Islet of Langerhans (tissue), 1 donor: Measurements from ENCODE around the gene PCED1B.

ENCODE experiments used
- FAIRE-seq: peaks from one replicate; lab custom pipeline; 2011; peaks lifted over from hg19 to GRCh38; lab: Jason Lieb, UNC

The PCED1B gene

DNA sequence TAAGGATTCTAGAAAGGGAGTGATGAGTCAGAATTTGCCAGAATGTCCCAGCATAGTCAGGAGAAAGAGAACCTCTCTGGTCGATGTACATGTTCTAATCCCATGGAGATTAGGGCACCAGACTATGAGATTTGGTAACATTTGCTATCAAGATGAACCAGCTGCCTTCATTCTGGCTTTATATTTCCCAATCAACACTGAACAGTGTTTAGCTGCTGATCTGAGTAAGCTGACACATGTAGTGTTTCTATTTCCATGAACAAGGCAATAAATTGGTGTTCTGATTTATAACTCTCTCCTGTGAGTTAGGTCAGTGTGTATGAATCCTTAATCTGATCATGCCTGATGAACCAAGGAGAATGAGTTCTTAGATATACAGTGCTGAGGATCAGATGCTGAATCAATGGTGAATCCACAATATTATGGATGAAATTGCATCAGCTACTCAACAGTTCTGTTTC, 158.4 kb downstream of the PCED1B start:
- no peak for FAIRE-seq

DNA sequence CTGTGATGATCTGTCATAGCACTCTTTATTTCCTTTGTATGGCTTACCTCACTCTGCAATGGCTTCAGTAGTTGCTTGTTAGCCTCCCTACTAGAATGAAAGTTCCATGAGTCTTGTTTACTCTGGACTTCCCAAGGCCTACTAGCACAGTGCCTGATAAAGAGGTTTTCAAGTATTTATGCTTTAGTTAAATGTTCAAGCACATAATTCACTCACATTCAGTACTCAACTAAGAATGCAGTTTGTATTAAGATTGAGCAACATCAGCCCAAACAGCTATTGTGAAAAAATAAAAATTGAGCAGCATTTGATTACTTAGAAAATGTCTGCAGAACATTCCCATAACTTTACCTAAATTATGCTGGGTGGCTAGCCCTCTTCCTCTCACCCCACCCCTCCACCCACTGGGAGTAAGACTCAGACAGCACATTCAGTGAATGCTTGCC, 159.3 kb downstream of the PCED1B start:
- FAIRE-seq = no peak

DNA sequence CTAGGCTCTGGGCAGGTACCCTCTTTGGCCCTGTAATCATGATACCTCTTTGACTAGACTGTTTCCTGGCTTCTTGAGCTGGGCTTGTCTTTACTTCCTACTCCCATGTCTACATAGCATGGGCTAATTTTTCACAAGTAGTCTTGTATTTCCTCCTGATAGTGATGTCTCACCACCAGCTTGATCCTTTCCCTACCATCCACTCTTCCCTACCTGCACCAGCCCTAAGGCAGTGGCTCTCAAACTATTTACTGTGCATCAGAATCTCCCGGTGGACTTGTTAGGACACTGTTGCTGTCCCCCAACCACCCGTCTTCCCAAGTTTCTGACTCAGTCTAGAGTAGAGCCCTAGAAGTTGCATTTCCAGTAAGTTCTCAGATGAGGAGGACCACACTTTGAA, 163.0 kb downstream of the PCED1B start:
- no peak for FAIRE-seq

DNA sequence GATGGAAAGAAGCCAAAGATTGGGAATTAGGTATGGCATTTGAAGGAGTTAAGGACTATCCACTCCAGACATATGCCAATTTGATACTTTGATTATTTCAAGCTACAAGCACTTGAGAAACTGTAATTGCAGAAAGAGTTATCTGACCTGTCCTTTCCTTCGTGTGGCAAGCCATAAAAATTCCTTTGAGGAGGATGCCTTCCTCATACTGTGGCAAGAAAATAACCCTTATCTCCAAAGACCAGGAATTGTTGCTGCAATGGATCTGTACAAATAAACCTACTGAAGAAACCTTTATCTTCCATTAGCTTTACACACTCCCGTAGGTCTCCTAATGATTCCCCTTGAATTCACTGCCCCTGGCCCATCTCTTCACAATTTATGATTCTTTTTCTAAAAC, 165.4 kb downstream of the PCED1B start:
- FAIRE-seq = no peak

DNA sequence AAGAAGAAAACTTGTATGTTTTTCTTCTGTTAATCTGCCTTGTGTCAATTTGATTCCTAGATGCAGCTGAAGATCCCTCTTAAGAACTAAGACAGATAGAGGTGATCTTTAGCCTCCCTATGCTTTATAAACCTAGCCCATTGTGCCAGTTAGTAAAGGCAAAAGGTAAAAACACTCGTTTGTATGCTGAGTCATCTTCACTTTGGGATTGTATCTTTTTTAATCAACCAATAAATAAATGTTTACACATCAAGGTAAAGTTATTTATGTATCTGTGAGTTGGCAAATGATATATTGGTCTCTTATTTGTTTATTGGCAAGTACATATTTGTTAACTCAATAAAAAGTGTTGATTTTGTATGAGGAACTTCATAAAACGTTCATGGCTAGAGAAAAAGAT, 166.2 kb downstream of the PCED1B start:
- no peak for FAIRE-seq

DNA sequence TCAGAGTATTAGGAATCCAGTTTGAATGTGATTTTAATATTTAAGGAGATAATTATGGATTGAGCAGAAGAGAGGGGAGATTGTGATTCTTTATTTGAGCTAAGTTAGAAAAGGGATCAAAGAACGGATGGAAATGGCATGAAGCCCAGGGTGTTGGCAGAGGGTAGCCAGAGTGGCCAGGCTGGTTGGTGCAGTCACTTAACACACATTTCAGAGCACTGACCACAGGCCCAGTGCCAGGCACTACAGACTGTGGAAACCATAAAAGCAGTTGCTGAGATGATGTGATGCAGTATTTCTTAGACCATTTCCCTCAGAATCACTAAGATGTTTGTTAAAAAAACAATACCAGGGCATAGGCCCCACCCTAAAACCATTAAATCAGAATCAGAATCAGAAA, 168.0 kb downstream of the PCED1B start:
- FAIRE-seq = no peak

DNA sequence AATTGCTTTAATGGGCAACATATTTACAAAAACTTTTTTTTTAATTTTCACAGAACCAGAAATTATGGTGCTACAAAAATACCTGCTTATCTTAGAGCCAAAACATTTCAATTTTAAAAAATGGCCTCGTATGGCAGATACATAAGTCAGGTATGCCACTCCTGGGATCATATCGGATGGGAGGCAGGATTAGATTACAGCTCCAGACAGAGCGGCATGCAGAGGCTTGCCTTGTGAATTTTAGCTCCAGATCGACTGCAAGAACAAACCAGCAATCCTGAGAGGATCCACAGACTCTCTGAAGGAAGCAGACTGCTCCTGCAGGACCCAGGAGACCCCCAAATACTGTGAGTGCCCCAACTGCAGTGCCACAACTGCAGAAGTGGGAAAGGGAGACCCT, 169.7 kb downstream of the PCED1B start:
- no peak for FAIRE-seq

DNA sequence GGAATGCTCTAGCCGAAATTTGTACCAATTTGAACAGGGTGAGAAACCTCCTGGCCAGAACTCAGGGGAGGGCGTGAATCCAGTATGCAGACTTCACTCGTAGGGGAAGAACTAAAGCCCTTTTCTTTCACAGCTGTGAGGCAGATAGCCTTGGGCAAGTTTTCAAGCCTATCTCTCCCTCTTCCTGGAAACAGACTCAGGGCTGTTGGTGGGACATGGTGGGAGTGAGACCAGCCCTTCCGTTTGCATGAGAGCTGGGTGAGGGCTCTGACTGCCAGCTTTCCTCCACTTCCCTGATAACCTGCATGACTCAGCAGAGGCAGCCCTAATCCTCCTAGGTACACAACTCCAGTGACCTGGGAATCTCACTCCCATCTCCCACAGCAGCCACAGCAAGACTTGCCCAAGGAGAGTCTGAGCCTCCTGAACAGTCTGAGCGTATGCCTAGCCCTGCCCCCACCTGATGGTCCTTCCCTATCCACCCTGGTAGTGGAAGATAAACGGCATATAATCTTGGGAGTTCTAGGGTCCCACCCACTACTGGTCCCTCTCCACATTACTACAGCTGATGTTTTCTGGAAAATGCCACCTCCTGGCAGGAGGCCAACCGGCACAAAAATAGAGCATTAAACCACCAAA, 170.4 kb downstream of the PCED1B start:
- FAIRE-seq = no peak

DNA sequence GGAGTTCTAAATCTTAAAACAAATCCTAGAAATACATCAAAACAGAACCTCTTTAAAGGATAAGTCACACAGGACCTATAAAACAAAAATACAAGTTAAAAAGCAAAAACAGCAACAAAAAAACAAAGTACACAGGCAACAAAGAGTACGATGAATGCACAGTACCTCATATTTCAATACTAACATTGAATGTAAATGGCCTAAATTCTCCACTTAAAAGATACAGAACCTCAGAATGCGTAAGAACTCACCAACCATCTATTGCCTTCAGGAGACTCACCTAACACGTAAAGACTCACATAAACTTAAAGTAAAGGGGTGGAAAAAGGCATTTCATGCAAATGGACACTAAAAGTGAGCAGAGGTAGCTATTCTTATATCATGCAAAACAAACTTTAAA, 172.5 kb downstream of the PCED1B start:
- no peak for FAIRE-seq

DNA sequence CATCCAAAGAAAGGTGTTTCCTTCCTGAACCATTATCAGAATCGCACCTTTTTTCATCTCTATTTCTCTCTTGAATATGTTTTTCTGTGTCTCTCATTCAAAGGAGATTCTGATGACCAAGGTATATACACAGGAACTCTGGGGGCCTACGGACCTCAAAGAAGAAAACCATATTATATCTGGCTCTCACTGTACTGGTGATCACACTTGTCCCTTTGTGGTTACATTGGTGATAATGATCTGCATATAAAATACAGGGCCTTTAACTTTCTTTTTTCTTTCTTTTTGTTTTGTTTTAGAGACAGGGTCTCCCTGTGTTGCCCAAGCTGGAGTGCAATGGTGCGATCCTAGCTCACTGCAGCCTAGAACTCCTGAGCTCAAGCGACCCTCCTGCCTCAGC, 185.5 kb downstream of the PCED1B start:
- FAIRE-seq = no peak

DNA sequence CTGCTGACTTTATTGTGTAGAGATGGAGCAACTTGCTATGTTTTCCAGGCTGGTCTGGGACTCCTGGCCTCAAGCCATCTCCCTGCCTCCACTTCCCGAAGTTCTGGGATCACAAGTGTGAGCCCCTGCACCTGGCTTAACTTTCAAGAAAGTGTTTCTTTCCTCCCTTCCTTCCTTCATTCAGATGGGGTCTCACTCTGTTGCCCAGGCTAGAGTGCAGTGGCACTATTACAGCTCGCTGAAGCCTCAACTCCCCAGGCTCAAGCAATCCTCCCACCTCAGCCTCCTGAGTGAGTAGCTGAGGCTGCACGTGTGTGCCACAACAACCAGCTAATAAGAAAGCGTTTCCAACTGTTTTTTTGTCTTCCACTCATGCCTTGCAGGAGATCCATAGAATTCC, 186.0 kb downstream of the PCED1B start:
- FAIRE-seq = no peak

DNA sequence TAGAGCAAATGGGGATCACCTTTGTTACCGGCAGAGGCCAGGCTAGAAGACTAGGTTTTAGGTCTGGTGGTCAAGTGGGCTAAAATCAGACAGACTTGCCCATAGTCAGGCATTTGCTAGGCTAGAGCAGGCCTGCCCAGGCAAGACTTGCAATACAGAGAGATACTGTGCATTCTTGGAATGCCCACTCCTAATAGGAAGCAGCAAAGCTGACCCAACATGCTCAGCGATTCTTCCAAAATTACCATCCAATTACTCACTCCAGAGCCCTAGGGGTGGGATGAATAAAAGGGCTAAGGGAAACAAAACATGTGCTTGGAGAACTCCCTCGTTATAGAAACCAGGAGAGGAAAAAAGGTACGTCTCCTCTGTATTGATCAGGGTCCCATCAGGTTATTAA, 188.2 kb downstream of the PCED1B start:
- FAIRE-seq = no peak

DNA sequence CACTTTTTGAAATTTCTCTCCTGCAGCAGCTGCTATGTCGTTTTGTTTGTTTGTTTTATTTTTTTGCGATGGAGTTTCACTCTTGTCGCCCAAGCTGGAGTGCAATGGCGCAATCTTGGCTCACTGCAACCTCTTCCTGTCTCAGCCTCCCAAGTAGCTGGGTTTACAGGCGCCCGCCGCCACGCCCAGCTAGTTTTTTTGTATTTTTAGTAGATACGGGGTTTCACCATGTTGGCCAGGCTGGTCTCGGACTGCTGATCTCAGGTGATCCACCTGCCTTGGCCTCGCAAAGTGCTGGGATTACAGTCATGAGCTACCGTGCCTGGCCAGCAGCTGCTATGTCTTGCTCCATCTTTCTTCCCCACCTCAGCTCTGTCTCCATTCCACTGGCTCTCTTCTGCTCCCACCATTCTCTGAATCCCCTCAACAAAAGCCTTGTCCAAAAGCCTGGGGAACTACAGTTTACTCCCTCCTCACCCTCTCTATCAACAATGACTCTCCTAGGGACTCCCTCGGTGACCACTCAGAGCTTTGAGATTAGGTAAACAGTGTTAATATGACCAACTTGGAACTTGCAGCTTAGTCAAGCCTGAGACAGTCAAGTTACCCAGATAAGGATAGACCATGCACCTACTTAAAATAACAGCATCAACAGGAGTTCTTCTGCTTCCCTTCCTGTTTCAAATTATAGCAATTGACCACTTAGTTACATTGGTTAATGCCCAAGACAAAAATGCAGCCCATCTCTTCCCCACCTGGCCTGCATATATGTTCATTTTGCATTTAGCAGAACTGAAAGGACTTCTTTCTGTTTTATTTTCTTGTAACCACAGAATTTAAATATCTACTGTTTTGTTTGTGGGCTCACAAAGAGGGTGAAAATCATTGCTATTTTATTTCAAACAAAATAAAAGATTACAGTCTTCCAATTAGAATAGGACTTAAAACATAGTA, 189.4 kb downstream of the PCED1B start:
- no peak for FAIRE-seq

DNA sequence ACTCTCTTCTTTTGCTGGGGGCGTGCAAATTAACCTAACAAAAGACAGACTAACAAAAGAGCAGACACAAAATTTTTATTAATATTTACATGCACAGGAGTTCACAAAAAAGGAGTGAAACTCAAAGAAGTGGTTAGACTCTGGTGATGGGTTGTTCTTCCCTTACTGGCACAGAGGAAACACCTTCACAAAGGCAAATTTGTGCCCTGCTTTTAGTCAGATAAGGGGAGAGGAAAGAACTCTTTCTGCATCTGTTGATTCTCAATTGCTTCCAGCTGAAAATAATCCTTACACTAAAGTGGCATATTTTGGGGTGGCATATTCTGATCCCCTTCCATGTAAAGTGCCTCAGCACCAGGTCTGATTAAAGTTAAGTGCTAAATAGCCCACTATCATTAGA, 190.5 kb downstream of the PCED1B start:
- FAIRE-seq = no peak

DNA sequence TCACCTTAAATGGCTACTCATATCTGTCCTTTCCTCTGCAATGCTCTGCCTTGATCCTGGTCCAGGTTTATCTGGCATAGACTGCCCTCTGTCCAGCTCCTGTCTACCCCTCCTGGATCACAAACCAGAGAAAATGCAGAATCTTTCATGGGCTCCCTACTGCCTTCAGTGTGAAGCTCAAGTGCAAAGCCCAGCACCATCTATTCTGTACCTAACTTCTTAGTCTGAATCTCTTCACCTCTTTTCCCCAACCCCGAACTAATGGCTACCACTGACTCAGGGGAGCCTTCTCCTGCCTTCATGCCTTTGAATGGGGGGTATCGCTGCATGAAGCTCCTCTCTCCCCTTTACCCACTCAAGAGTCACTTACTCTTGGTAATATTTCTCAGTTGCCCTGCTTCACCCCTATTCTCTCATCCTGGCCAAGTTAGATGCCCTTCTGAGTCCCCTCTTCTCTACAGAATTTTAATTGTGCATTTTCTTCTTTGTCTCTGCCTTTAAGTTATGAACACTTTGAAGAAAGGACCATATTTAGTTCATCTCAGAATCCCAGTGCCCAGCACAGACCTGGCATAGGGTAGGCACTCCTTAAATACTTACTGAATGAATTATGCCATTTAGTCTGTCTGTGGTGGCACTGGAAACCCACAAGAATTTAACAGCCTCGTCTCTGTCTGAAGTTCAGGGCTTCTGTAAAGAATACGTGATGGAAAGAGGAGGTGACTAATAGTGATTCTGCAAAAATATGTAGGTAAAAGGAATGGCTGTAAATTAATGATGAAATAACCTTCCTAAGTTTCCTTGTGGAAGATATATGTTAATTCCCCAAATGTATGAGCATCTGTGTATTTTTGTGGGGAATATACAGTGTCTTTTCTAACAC, 191.6 kb downstream of the PCED1B start:
- no peak for FAIRE-seq

DNA sequence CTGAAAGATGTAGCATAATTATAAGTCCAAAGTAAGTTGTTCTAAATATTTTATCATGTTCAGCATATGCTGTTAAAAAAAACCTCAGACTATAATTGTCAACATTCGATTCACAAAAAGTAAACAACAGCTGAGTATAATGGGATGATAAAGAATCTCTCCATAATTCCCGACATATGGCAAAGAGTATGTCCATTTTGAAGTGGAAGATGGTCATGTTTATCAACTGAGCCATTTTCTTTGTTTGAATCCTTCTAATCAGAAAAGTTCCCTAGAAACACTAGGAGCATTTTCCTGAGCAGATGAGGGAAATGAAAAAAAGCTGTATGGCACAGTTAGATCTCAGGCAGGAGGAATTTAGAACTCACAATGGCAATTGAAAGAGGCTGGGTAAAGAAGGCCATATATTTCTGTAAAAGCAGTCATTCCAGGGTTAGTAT, 192.4 kb downstream of the PCED1B start:
- FAIRE-seq = no peak

DNA sequence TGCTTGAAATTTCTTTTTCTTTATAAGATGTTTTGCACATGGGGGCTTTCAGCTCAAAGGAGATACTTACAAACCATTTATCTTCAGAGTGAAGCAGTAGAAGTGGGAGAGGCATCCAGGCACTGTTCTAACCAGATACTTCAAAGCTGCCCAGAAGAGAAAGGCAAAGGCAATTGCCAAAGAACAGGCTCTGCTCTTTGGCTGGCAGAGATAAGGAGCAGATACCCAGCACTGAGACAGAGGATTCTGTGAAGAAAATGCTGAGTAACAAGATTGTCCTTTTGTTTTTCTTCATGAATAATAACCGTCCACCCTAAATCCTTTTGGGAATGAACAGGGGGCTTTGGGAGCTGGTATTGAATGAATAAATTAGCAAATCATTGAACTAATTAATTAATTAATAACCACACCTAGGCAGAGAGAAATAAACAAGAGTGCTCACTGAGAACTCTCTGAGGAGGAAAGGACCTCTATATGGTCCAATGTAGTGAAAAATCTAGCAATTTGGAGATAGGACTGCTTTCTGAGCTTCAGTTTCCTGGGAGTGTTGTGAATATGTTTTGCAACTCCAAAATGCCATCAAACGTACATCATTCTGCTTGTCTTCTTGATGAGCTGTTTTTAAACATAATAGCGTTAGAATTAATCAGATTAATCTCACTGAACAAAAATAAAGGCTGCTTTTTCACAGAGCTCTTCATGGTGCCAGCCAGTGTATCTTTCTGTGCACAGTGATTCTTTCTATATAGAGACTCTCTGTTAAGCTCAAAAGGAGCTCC, 193.2 kb downstream of the PCED1B start:
- FAIRE-seq = no peak

DNA sequence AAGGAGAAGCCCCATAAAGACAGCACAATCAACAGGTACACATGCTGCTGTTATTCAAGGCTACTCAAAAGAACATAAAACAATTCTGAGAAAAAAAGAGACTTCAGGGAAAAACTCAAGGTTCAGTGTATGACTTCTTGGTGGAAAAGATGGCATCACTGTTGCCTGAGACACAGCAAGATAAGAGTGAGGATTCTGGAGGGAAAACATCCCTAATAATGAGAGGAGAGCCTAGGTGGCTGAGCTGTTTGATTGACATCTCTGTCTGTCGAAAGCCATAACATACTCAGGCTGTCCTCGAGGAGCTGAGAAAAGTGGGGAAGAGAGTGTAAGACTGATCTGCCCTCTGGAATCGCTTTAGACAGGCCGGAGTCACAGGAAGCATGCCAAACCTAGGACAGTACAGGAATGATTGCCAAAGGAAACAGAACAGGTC, 193.8 kb downstream of the PCED1B start:
- no peak for FAIRE-seq

DNA sequence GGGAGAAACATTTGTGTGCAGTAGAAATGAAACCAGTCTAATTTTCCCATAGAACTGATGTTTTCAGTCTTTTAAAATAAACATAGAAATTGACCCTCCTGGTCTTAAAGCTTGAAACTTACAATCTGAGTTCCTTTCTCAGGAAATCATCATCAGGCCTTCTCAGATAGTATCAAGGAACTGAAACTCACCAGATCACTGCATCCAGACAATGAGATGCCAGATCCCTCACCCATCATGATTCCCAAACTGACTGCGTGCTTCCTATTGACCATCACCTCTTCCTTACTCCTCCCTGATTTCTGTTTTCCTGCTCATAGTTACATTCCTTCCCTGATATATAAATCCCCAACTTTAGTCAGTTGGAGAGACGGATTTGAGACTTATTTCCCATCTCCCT, 195.3 kb downstream of the PCED1B start:
- no peak for FAIRE-seq

DNA sequence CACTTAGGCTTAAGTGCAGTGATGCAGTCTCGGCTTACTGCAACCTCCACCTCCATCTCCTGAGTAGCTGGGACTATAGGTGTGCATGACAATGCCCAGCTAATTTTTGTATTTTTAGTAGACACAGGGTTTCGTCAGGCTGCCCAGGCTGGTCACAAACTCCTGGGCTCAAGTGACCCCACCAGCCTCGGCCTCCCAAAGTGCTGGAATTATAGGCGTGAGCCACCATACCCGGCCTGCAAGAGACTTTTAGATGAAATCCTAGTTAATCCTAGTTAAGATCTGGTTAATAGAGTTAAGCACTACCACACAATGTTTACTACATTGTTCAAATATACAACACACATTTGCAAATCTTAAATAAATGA, 196.8 kb downstream of the PCED1B start:
- FAIRE-seq = no peak

DNA sequence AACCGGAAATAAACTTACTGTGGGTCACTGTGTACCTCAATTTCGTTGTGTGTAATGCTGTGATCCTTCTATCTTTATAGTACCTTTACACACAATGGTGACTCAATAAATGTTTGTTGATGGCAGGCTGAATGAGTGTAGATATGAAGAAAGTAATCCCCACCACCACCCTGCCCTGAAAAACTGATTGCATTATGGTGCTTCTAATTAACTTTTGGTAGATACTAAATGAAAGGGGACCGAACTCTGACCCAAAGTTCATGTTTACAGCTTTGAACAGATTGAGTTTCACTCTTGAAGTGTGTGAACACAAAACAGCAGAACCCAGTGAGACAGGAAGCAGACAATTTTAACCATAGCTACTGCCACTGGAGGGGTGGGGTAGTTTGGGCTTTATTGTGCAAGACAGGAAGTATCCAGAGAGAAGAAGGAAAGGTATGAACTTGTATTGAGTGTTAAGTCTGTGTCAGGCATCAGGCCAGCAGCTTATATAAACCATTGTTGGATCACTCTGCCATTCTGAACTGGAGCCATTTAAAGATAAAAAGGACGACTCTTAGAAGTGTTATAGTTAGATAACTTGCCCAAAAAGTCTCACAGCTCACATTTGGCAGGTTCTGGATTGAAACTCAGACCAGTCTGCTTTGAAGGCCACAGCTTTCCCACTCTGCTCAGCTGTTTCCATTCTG, 197.3 kb downstream of the PCED1B start:
- no peak for FAIRE-seq
